HL-60 (cell line): ENCODE results near the gene NFATC1.

Source experiments
- CTCF ChIP-seq: IDR thresholded peaks from one replicate; pipeline ENCODE4 v1.5.1; 2011; ENCODE audit warnings: low read length, control low read depth, inconsistent platforms; ENCODE audit not compliant: insufficient read depth
- GABPA ChIP-seq: IDR thresholded peaks from 2 replicates; pipeline ENCODE4 v1.6.1; 2012; ENCODE audit warnings: low read depth
- POLR2AphosphoS5 ChIP-seq: IDR thresholded peaks from 2 replicates; pipeline ENCODE4 v1.6.1; 2012; ENCODE audit warnings: low read depth
- REST ChIP-seq: IDR thresholded peaks from 2 replicates; pipeline ENCODE4 v1.6.1; 2012; ENCODE audit warnings: low read depth; ENCODE audit not compliant: insufficient replicate concordance
- SPI1 ChIP-seq: IDR thresholded peaks from 2 replicates; pipeline ENCODE4 v1.6.1; 2012; ENCODE audit warnings: low read depth, mild to moderate bottlenecking, borderline replicate concordance

GRCh38 chr18:79545255-79545654, 149.5 kb downstream of the NFATC1 start:
- TF ChIP-seq CTCF (no peak), SPI1 (no peak), POLR2AphosphoS5 (no peak), REST (no peak), GABPA (no peak)
